A549 treated with CORT108297 at 1 μM for 4 hours (cell line): Measurements from ENCODE around the gene DLG5. TPM values are rescaled to one million over a fixed set of nuclear protein-coding genes. Genes with fewer than 3 reads are reported as not detected.

Experiments used
- total RNA-seq: library from RNA; stranded (reverse); fragments of 200-300 nt; extraction: Qiagen RNA extraction; gene quantifications from 5 replicates; pipeline ENCODE4 v1.2.3, GENCODE V29; 2022

DLG5 gene, protein sequence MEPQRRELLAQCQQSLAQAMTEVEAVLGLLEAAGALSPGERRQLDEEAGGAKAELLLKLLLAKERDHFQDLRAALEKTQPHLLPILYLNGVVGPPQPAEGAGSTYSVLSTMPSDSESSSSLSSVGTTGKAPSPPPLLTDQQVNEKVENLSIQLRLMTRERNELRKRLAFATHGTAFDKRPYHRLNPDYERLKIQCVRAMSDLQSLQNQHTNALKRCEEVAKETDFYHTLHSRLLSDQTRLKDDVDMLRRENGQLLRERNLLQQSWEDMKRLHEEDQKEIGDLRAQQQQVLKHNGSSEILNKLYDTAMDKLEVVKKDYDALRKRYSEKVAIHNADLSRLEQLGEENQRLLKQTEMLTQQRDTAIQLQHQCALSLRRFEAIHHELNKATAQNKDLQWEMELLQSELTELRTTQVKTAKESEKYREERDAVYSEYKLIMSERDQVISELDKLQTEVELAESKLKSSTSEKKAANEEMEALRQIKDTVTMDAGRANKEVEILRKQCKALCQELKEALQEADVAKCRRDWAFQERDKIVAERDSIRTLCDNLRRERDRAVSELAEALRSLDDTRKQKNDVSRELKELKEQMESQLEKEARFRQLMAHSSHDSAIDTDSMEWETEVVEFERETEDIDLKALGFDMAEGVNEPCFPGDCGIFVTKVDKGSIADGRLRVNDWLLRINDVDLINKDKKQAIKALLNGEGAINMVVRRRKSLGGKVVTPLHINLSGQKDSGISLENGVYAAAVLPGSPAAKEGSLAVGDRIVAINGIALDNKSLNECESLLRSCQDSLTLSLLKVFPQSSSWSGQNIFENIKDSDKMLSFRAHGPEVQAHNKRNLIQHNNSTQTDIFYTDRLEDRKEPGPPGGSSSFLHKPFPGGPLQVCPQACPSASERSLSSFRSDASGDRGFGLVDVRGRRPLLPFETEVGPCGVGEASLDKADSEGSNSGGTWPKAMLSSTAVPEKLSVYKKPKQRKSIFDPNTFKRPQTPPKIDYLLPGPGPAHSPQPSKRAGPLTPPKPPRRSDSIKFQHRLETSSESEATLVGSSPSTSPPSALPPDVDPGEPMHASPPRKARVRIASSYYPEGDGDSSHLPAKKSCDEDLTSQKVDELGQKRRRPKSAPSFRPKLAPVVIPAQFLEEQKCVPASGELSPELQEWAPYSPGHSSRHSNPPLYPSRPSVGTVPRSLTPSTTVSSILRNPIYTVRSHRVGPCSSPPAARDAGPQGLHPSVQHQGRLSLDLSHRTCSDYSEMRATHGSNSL (N-terminal part only)
- 28.1 to 35.4 TPM (median 31.7 TPM) in 5 replicates for total RNA-seq

DNA sequence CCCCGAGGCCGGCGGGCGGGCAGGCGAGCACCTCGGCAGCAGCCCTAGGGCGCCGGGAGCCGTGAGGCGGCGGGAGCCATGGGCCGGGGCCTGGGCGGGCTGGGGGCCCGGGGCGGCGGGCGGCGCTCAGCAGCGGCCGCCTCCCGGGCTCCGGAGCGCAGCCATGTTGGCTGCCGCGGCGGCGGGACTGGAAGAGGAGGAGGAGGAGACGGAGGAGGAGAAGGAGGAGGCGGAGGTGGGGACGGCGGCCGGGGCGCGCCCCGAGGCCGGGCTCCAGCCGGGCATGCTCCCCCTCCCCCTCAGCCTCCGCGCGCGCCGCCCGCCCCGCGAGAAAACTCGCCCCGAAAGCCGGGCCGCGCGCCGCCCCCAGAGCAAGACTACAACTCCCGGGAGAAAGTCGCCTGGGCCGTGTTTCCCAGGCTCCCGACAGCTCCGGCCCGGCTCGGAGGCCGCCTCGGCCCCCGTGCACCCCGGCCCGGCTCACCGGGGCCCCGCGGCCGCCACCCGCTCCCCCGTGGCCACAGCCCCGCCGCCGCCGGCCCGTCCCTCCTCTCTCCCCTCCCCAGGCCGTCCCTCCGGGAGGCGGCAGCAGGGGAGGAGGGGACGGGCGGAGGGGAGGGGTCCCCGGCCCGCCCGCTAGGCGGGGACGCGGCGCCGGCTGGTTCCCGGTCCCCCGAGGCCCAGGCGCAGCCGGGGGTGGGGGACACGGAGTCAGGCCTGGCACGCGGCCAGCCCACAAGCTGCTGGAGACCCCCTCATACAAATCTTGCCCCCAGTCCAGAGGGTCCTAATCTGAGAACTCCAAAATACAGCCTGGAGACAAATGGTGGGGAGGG lies at the start of gene DLG5:
TSS of gene DLG5 (minus strand) at position 190 of the 836 bp plus-strand sequence. CDS start 235 bp downstream, outside the sequence.

Other genes with a start within 250 kb of the DLG5 start
- 13.0 to 14.8 TPM (median 14.0 TPM) in 5 replicates for gene POLR3A, start 102.8 kb upstream of the DLG5 start, total RNA-seq
- gene RPS24, start 107.1 kb upstream of the DLG5 start, total RNA-seq: 2,660 to 4,067 TPM (median 2,983 TPM) in 5 replicates